ENCODE measurements around the gene CEP95.
"Not testable (repeated sequence)": the region's sequence is repeated elsewhere in the genome, so short reads cannot be mapped to it uniquely, and the experiment has no call there.

Gene CEP95, protein sequence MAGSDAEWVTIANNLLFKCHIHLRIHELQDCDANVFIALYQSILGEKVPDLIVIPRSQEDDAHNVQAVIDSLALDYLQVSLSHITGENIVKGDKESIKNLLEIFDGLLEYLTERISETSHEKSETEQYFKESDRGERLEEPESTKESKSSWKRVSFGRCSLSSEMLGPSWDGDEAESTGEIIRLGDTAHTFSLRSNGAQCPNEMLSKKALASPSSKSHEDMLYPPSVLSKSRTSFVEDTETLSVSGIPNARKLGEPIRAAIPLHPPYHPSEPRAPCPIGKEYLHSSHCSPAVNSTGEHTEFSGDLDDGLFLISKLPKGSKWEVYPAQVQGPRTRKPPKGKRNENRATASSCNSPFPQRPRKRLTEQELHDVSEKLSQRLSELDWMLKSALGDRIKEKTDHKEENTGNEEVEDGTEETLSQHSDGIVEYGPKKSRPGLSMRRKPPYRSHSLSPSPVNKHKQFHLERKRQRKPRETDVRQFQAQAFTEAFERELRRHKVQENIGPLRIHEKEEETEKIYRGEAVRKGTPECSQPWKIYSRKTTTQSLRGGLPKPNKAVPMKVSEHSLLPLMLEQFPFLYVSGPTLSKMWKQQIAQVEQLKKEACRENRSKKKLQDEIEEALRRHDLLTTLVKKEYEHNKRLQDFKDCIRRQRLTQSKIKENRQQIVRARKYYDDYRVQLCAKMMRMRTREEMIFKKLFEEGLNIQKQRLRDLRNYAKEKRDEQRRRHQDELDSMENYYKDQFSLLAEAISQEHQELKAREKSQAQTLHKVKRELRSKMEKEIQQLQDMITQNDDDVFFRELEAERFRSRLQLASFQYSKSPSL

DNA sequence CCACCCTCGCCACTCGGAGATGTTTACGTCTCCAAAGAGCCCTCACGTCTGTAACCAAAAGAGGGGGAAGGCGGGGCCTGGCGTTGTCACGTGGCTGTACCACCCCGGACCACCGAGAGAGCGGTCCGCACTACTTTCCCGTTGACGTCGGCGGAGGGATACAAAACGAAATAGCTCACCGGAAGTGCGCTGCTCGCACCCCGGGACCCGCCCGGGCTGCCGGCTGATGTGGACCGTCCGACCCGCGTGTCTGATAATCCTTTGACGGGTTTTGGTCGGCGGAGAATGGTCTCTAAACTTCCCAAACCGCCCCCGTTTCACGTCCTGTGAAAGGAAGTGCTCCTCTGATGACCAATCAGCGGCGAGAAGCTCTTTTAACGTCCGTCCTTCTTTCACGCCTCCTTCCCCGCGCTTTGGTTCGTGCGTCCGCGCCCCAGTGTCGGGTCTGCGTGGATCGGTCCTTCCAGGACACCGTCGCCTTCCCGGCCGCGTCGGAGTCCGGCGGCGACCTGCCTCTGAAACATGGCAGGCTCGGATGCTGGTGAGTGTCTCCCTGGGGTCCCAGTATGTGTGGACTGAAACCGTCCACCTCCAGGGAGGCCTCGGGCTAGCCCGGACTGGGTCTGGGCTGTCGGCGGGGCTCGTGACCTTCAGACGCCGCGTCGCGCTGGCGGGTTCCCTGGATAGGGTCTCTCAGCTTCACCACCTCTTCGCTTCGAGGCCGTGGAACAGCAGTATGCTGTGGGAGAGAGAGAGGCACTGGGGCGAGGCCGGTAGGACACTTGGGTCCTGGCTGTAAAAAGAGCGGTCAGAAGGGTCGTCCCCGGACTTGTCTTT, at the start of gene CEP95:
CEP95 (plus strand) TSS at position 402 of the 837 bp plus-strand sequence; CDS start at position 523, 121 bp downstream.
- peak; percentile 97 for DNase-seq

DNA sequence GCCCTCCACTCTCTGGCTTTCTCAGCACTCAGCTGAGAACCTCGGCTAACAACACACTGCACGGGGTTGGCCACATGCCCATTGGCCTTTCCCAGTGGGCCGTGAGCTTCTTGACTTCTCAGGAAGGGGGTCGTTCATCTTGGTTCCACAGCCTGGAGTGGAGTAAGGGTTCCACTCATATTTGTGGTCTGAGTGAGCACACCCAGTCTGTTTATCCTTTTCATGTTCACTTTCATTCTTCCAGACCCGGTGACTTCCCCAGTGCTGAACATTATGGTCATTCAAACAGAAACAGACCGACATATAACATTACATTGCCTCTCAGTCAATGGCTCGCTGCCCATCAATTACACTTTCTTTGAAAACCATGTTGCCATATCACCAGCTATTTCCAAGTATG, 49.6 kb upstream of the CEP95 start:
- DNase-seq, result peak; percentile 35

DNA sequence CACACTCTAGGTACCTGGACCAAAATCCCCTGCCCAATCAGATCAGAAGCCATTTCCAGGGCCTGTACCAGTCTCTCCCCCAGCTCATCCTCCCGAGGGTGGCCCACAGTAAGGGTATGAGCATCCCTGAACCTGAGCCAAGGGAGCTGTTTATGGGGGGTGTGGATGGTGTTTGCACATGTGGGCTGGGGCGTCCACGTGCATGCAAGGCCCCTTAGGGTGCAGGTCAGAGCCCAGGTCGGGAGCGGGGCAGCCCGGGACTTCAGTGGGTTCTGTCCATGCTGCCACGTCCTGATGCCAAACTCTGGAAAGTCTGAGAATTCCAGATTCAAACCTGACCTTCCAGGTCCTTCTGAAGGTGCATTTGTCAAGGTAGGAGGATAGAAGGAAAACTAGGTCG, 48.0 kb upstream of the CEP95 start:
- no peak for DNase-seq

DNA sequence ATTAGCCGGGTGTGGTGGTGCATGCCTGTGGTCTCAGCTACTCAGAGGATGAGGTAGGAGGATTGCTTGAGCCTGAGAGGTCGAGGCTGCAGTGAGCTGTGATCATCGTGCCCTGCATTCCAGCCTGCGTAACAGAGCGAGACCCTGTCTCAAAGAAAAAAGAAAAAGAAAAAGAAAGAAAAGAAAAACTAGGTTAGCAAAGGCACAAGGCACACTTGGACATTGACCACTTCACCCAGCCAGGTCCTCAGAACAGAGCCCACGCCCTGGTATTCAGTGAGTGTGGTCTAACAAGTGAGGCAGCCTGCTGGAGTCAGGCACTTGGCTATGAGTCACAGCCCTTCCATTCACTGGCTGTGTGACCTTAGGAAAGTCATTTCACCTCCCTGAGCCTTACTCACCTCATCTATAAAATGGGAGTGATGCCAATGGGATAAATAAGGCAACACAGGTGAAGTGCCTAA, 47.5 kb upstream of the CEP95 start:
- DNase-seq, result no peak

DNA sequence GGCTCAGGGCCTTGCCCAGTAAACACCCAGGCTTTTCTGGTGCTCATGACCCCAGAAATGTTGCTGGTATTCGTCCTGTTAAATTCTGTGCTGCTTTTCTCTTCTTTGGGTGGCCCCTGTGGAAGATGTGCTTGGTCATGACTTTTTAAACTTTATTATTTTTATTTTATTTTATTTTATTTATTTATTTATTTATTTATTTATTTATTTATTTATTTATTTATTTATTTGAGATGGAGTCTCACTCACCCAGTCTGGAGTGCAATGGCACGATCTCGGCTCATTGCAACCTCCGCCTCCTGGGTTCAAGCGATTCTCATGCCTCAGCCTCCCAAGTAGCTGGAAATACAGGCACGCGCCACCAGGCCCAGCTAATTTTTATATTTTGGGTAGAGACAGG, 47.0 kb upstream of the CEP95 start:
- not testable (repeated sequence) for DNase-seq

DNA sequence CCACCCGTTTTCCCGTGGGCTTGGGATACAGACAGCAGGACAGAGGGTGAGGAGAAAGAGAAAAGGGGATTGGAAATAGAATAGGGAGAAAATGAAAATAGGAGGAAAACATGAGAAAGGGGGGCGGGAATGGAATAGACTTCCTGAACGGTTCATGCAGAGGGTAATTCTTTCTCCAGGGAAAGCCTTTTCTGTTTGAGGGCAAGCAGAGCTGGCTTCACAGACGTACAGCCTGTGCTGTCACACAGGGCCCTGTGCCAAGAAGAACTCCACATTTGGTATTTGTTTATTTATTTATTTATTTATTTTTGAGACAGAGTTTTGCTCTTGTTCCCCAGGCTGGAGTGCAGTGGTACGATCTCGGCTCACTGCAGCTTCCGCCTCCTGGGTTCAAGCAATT, 45.8 kb upstream of the CEP95 start:
- no peak for DNase-seq

DNA sequence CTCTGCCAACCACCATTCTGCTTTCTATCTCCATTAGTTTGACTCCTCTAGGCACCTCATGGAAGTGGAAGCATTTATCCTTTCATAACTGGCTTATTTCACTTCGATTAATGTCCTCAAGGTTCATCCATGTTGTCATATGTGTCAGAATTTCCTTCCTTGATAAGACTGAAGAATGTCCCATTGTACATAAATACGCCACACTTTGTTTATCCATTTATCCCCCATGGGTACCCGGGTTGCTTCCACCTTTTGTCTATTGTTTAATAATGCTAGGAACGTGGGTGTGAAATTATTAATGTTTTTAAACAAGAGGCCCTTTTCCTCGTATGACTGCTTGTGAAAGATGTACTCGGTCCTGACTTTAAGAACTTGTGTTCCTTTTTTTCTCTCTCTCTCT, 45.0 kb upstream of the CEP95 start:
- no peak for DNase-seq

DNA sequence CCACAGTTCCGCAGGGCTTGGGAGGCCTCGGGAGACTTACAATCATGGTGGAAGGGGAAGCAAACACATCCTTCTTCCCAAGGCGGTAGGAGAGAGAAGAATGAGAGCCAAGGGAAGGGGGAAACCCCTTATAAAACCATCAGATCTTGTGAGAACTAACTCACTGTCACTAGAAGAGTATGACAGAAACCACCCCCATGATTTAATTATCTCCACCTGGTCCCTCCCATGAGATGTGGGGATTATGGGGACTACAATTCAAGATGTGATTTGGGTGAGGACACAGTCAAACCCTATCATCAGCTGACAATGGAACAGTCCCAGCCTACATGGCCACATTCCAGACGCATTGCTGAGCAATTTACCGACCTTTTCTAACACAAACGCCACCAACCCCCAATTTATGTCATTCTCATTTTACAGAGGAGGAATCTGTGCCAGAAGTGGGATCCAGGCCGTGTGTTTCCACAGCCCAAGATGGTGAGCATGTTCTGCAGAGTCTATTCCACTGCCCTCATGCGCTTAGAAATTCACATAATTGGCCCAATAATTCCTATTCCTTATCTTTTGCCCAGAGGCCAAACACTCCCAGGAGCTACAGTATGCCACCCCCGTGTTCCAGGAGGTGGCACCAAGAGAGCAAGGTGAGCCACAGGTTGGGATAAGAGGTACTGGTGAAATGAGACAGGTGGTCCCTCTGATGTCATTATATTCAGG, 40.6 kb upstream of the CEP95 start:
- DNase-seq, result no peak

DNA sequence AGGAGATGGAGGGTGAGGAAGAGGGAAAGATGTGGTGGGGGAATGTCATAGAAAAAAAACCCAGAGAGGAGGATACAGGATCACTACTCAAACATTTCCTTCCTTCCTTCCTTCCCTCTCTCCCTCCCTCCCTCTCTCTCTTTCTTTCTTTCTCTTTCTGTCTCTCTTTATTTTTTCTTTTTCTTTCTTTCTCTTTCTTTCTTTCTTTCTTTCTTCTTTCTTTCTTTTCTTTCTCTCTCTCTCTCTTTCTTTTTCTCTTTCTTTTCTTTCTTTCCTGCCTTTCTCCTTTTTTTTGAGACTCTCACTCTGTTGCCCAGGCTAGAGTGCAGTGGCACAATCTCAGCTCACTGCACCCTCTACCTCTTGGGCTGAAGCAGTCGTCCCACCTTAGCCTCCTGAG, 39.9 kb upstream of the CEP95 start:
- not testable (repeated sequence) for DNase-seq

DNA sequence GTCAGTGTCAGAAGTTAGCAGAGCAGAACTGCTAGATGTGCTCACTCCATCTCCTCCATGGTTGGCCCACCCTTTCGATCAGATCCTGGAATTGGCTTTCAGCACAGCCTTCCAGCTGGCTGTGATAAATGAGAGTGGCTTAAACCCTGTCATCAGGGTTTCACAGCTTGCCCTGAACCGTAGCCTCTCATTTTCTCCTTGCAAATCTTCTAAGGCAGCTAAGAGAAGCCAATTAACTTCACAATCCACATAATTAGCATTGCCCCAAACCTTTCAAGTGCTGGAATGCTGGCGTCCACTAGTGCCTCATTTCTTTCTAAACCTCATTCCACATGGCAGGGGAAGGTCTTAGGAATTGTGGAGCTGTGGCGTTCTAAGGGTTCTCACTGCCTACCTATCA, 36.2 kb upstream of the CEP95 start:
- DNase-seq, result no peak

DNA sequence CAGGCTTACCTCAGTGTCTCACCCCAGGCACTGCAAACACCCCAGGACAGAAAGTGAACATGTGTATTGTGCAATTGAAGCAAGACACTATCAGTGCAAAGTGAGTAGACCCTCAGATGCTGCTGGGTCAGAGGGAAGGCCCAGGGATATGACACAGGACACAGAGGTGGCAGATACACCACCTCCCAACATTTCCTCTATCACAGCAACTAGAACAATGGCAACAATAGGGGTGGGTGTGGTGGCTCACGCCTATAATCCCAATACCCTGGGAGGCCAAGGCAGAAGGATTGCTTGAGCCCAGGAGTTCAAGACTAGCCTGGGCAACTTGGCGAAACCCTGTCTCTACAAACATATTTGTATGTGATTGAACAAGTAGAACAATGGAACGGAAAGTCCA, 35.3 kb upstream of the CEP95 start:
- no peak for DNase-seq

DNA sequence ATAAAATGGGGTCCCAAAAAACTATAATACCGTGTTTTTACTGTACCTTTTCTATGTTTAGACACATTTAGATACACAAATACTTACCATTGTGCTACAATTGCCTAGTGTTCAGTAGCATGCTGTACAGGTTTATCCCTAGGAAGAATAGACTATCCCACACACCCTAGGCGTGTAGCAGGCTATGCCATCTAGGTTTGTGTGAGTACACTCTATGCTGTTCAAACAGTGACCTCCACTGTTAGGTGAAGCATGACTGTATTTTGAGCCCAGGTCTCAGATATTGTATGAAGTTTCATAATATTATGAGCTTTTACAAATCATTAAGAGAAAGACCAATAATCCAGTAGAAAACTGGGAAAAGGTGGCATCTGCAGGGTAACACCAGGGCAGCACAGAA, 34.2 kb upstream of the CEP95 start:
- no peak for DNase-seq

DNA sequence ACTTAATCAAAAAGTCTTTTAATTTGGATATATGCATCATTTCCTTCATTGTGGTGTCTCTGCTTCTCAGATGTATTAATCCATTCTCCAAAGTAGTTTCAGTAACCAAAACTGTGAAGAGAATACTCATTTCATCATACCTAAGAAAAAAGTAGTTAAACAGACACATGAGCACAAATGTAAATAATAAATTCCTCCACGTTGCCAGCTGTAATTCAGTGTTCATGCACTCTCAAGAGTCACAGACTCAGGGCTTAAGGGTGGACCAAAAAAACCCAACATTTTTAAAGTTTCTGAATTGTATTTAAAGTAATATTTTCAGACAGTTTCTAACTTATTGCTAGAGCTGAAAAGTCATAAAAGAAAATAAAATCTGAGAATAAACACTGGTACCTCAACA, 28.9 kb upstream of the CEP95 start:
- no peak for DNase-seq

DNA sequence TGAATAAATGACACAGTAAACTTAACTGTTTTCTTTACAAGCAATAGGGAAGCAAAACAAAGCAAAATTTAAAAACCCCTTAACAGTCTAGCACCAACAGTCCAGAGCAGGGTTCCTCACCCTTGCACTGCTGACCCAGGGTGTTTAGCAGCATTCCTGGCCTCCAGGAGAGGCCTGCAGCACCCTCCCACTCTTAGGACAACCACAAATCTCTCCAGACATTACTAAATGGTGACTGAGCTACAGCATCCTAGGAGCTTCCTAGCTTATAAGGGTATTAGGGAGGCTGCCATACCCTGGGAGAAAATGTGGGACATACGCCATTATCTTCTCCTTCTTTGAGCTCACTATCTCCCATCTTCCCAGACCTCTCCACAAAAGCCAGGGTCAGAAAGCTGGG, 25.8 kb upstream of the CEP95 start:
- DNase-seq, result no peak

DNA sequence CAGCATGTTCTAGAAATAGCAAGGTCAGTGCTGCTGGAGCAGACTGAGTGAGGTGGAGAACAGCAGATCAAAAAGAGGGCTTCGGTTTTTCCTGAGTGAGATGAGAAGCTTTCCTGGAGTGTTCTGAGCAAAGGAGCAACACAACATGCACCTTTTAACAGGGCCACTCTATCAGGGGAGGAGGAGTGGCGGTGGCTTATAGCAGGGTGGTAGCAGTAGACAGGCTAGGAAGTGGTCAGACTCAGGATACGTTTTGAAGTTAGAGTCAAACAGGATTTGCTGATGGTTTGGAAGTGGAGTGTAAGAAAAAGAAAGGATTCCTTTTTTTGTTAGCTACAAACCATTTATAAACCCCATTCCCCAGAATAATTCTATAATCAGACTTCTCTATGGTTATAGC, 22.4 kb upstream of the CEP95 start:
- DNase-seq, result no peak

DNA sequence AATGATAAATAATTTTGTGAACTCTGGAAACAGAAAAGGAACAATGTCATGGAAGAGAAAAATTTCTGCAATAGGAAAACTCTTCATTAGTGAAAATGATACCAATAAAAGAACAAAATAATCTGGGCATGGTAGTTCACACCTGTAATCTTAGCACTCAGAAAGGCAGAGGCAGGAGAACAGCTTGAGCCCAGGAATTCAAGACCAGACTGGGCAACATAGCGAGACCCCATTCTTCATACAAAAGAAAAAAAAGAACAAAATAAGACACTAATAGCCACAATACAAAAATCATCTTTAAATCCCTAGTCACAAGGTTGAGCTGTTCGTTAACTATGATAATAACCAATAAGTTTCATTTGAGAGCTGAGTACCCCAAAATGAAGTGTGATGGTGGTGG, 18.5 kb upstream of the CEP95 start:
- no peak for DNase-seq

DNA sequence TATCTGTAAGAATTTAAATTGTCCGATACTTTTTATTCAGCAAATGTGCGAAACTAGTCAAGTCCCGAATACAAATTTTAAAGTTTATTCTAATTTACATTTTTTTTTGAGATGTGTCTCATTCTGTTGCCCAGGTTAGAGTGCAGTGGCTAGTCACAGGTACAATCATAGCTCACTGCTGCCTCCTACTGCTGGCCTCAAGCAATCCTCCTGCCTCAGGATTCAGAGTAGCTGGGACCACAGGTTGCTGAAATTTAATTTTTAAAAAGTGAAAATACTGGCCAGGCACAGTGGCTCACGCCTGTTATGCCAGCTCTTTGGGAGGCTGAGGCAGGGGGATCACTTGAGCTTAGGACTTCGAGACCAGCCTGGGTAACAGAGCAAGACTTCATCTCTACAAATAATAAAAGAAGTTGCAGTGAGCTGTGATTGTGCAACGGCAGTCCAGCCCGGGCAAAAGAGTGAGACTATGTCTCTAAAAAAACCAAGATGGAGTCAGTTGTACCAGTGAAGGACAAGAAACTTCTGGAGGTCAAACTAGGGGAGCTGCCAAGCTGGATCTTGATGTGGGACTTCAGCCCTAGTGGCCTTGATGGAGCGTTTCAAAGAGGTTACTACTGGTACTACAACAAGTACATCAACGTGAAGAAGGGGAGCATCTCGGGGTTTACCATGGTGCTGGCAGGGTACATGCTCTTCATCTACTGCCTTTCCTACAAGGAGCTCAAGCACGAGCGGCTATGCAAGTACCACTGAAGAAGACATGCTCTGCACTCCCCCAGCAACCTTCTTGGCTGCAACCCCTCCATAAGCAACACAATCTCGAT, 15.5 kb upstream of the CEP95 start:
- DNase-seq, result peak; percentile 71

DNA sequence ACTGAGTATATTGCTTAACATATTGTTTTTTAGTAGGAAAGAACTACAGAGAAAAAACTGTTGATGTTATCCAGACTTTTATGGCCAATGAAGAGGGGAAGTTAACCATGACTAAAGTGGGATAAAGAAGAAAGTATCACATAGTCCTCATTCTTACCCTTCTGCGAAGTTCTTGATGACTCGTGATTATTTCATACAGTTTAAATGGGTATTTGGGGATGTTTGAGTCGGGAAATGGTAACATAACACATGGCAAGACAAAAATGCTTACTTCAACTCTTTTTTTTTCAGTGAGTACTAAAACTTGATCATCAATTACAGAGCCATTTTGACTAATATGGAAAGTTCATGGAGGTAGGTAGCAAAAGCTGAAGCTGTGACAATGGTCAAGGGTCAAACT, 14.8 kb upstream of the CEP95 start:
- DNase-seq, result peak; percentile 79

DNA sequence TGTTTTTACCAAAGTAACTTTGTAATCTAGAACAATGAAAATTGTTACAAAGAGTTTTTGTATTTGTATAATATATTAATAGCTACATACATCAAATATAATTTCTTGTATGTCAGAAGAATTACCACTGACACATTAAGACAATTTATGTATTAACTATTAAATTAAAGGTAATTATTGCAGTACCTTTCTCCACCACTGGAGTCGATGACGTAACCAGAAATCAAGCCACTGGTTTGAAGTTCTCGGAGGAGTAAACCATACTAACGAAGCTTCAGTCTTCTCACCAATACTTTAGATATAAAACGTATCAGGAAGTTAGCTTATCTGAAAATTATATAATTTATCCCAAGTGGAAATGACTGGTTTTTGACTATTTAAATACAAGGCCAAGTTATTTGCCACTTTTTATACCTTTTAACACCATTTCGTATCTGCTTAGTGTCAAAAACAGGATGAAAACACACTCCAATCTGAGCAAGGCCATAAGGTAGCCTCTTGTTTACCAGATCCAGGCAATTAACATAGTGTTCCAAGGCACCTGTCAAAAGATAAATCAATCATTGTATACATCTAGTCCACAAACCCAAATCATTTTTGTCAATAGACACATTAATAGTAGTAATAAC, 14.2 kb upstream of the CEP95 start:
- peak; percentile 37 for DNase-seq

DNA sequence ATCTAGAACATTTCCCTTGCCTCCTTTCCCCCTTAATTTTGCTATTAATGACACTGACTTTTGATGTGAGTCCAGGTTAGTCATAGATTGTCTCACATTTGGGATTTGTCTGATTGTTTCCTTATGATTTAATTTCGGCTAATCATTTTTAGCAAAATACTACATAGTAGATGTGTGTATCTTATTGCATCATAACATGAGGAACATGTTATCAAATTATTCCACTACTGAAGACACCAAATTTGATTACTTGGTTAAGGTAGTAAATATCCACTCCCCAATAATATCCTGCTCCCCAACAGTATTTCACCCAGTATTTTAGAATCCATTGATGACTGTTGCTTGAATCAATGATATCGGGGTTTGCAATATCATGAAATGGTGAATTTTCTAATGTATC, 12.7 kb upstream of the CEP95 start:
- no peak for DNase-seq

DNA sequence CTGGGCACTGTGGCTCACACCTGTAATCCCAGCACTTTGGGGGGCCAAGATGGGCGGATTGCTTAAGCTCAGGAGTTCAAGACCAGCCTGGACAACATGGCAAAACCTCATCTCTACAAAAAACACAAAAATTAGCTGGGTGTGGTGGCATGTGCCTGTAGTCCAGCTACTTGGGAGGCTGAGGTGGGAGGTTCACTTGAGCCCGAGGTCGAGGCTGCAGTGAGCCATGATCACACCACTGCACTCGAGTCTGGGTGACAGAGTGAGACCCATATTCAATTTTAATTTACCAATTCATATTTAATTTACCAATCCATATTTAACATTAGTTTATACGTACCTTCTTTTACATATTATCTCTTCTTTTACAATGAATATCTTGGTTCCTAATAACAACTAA, 11.5 kb upstream of the CEP95 start:
- DNase-seq, result not testable (repeated sequence)

Measured in suppressor macrophage treated with lipopolysaccharide for 4 hours (primary cell).